ENCODE measurements around the gene NRBF2.

The NRBF2 gene

DNA sequence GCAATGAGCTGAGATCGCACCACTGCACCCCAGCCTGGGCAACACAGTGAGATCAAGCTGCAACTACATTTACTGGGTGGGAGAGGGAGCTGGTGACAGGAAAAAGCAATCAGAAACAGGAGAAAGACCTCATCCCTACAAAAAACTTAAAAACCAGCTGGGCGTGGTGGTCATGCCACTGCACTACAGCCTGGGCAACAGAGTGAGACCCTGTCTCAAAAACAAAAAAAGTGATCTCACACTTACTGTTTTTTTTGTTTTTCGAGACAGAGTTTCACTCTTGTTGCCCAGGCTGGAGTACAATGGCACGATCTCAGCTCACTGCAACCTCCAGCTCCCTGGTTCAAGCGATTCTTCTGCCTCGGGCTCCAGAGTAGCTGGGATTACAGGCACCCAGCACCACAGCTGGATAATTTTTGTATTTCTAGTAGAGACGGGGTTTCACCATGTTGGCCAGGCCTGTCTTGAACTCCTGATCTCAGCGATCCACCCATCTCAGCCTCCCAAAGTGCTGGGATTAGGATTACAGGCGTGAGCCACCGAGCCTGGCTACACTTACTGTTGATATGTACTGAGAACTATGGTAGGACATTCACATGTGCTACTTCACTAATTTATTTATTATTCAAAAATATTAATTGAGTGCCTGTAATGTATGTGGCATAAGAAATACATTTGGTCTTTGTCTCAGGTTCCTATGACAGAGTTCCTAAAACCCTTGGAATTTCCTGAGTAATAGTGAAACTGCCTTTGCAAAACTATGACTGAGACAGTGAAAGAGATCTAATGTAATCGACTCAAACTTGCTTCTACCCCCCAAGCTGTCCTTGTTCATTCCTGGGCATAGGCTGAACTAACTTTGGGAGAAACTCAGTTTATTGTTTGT, 27.7 kb upstream of the NRBF2 start:
- TF ChIP-seq ZNF384 (IDR thresholded peaks at IDR 0.05) (no peak), HDGF (IDR thresholded peaks at IDR 0.05; ENCODE audit: borderline replicate concordance) (no peak), NFRKB (IDR thresholded peaks at IDR 0.05) (no peak)
- CTCF ChIA-PET = interaction anchor here (0.6 kb wide), 1 partner anchor 517 kb away, joined by 3 read pairs; no protein-coding TSS in a partner anchor
- POLR2A ChIA-PET = interaction anchor here (0.8 kb wide), 1 partner anchor 27 kb away, joined by 3 read pairs; the partner anchor contains the start of gene NRBF2
- no peak for DNase-seq (ENCODE audit: extremely low spot score)

- CTCF ChIA-PET = interaction anchor here (0.6 kb wide), 1 partner anchor 949 kb away, joined by 3 read pairs; no protein-coding TSS in a partner anchor
- TF ChIP-seq ZNF384 (IDR thresholded peaks at IDR 0.05) (no peak), ARNT (IDR thresholded peaks at IDR 0.05) (no peak), CTBP1 (IDR thresholded peaks at IDR 0.05; ENCODE audit: borderline replicate concordance) (no peak), FOXK2 (IDR thresholded peaks at IDR 0.05) (no peak), NFRKB (IDR thresholded peaks at IDR 0.05) (no peak), ELF4 (IDR thresholded peaks at IDR 0.05) (no peak), SUZ12 (IDR thresholded peaks at IDR 0.05) (no peak), L3MBTL2 (conservative IDR thresholded peaks at IDR 0.05) (no peak), PKNOX1 (IDR thresholded peaks at IDR 0.05) (no peak), SP1 (IDR thresholded peaks at IDR 0.05) (no peak), TARDBP (IDR thresholded peaks at IDR 0.05) (no peak)
- DNase-seq (ENCODE audit: extremely low spot score) = no peak
- POLR2A ChIA-PET = interaction anchor here (0.8 kb wide), 1 partner anchor 26 kb away, joined by 3 read pairs; the partner anchor contains the start of gene NRBF2
These were observed 26.9 kb upstream of the NRBF2 start for GRCh38 chr10:63106111-63106755.

DNA sequence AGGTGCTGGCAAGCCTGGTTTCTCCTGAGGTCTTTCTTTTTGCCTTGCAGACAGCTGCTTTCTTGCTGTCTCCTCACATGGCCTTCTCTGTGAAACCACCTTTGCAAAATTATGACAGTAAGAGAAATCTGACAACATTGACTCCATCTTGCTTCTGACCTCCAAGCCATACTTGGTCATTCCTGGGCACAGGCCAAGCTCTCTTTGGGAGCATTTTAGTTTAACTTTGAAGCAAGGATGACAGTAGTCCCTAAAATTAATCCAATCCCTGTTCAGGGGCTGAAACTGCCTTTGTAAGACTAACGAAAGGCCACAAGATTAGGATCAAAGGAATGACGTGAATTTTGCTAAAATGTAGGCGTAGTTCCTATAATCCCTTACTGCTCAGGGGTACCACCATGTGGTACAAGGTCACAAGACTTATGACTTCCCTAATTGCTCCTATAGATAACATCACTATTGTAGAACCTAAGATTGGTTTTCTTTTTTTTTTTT, 25.1 kb upstream of the NRBF2 start:
- ChIA-PET CTCF (no interaction called here), POLR2A (no interaction called here)
- TF ChIP-seq FOXA1 (IDR thresholded peaks at IDR 0.05) = no peak
- no peak for TF ChIP-seq HDGF (IDR thresholded peaks at IDR 0.05; ENCODE audit: borderline replicate concordance)
- DNase-seq (ENCODE audit: extremely low spot score) = no peak

GRCh38 chr10:63110940-63111339, 22.2 kb upstream of the NRBF2 start:
- TF ChIP-seq BHLHE40 (IDR thresholded peaks at IDR 0.05; ENCODE audit: borderline replicate concordance) = no peak
- TF ChIP-seq SUZ12 (IDR thresholded peaks at IDR 0.05) = no peak
- no peak for TF ChIP-seq FOXK2 (IDR thresholded peaks at IDR 0.05)
- no peak for TF ChIP-seq FOXA1 (IDR thresholded peaks at IDR 0.05)
- no peak for TF ChIP-seq TARDBP (IDR thresholded peaks at IDR 0.05)
- ChIA-PET POLR2A (no interaction called here), CTCF (no interaction called here)
- DNase-seq (ENCODE audit: extremely low spot score) = no peak

GRCh38 chr10:63114031-63114814, 18.9 kb upstream of the NRBF2 start:
- POLR2A ChIA-PET = no interaction called here
- CTCF ChIA-PET = interaction anchor here (0.7 kb wide), 1 partner anchor 53 kb away, joined by 5 read pairs; no protein-coding TSS in a partner anchor
- DNase-seq (ENCODE audit: extremely low spot score) = no peak
- no peak for TF ChIP-seq NFRKB (IDR thresholded peaks at IDR 0.05)
- TF ChIP-seq BHLHE40 (IDR thresholded peaks at IDR 0.05; ENCODE audit: borderline replicate concordance) = no peak
- no peak for TF ChIP-seq PKNOX1 (IDR thresholded peaks at IDR 0.05)
- no peak for TF ChIP-seq SUZ12 (IDR thresholded peaks at IDR 0.05)
- TF ChIP-seq HDGF (IDR thresholded peaks at IDR 0.05; ENCODE audit: borderline replicate concordance) = no peak
- no peak for TF ChIP-seq ELF4 (IDR thresholded peaks at IDR 0.05)
- no peak for TF ChIP-seq SP1 (IDR thresholded peaks at IDR 0.05)
- TF ChIP-seq ZNF384 (IDR thresholded peaks at IDR 0.05) = no peak
- no peak for TF ChIP-seq LEF1 (IDR thresholded peaks at IDR 0.05; ENCODE audit: borderline replicate concordance)
- TF ChIP-seq TARDBP (IDR thresholded peaks at IDR 0.05) = no peak
- TF ChIP-seq CTBP1 (IDR thresholded peaks at IDR 0.05; ENCODE audit: borderline replicate concordance) = no peak
- no peak for TF ChIP-seq FOXK2 (IDR thresholded peaks at IDR 0.05)
- TF ChIP-seq FOXA1 (IDR thresholded peaks at IDR 0.05) = no peak
- no peak for TF ChIP-seq L3MBTL2 (conservative IDR thresholded peaks at IDR 0.05)
- no peak for TF ChIP-seq ARNT (IDR thresholded peaks at IDR 0.05)

- ChIA-PET POLR2A (no interaction called here), CTCF (no interaction called here)
- no peak for DNase-seq (ENCODE audit: extremely low spot score)
- TF ChIP-seq SP1 (IDR thresholded peaks at IDR 0.05) (no peak), BHLHE40 (IDR thresholded peaks at IDR 0.05; ENCODE audit: borderline replicate concordance) (no peak)
These were observed 17.3 kb upstream of the NRBF2 start for GRCh38 chr10:63115732-63116383.
